SK-N-MC (cell line): ENCODE measurements around the gene F13B.

Experiments used
- DNase-seq: peaks from one replicate; pipeline ENCODE4 v3.0.0-alpha.2; 2011; ENCODE audit warnings: low read depth, low spot score
- H3K27ac ChIP-seq: fragments of 200-600 bp; sonication (generic); 2 replicates; pipeline ENCODE4 v1.5.1; 2016; ENCODE audit warnings: mixed run types
- H3K36me3 ChIP-seq: fragments of 200-600 bp; sonication (generic); 2 replicates; pipeline ENCODE4 v1.6.1; 2017; ENCODE audit warnings: antibody characterized with exemption, low read length, mixed read lengths; ENCODE audit not compliant: insufficient read depth
- H3K4me3 ChIP-seq: fragments of 200-600 bp; sonication (generic); 2 replicates; pipeline ENCODE4 v1.5.1; 2016
- H3K9ac ChIP-seq: fragments of 200-600 bp; sonication (generic); 2 replicates; pipeline ENCODE4 v1.8.0; 2017; ENCODE audit warnings: mixed run types, mixed read lengths; ENCODE audit not compliant: insufficient read length
- H3K9me3 ChIP-seq: fragments of 200-600 bp; sonication (generic); 2 replicates; pipeline ENCODE4 v1.6.1; 2017; ENCODE audit warnings: low read depth, mild to moderate bottlenecking, antibody characterized with exemption, low read length, moderate library complexity, mixed read lengths
- EZH2 ChIP-seq: fragments of 200-600 bp; sonication (generic); IDR thresholded peaks from one replicate; pipeline ENCODE4 v1.6.1; 2017; ENCODE audit warnings: antibody characterized with exemption
- FOXP2 ChIP-seq: optimal IDR thresholded peaks from 2 replicates; pipeline ENCODE3; 2011; ENCODE audit warnings: mild to moderate bottlenecking, moderate library complexity; ENCODE audit not compliant: insufficient read depth; ENCODE audit errors: extremely low read length, control extremely low read depth
- POLR2AphosphoS5 ChIP-seq: IDR thresholded peaks from 2 replicates; pipeline ENCODE4 v1.6.1; 2012; ENCODE audit warnings: mild to moderate bottlenecking, low read depth, low read length, borderline replicate concordance

The F13B gene

GRCh38 chr1:197029749-197030148, 37.3 kb downstream of the F13B start:
- no peaks in the 10 kb centered on the region for H3K36me3 ChIP-seq
- H3K27ac ChIP-seq = no peak overlapping the region
- no peaks in the 10 kb centered on the region for H3K9me3 ChIP-seq
- TF ChIP-seq EZH2 (no peak), FOXP2 (no peak), POLR2AphosphoS5 (no peak)
- no peak for DNase-seq
- H3K4me3 ChIP-seq = no peak overlapping the region
- H3K9ac ChIP-seq = no peak overlapping the region

GRCh38 chr1:197027359-197027758, 39.7 kb downstream of the F13B start:
- H3K36me3 ChIP-seq = no peaks in the 10 kb centered on the region
- no peak overlapping the region for H3K27ac ChIP-seq
- no peak for DNase-seq
- no peak overlapping the region for H3K4me3 ChIP-seq
- no peak overlapping the region for H3K9ac ChIP-seq
- H3K9me3 ChIP-seq = no peaks in the 10 kb centered on the region
- TF ChIP-seq FOXP2 (no peak), EZH2 (no peak), POLR2AphosphoS5 (no peak)

DNA sequence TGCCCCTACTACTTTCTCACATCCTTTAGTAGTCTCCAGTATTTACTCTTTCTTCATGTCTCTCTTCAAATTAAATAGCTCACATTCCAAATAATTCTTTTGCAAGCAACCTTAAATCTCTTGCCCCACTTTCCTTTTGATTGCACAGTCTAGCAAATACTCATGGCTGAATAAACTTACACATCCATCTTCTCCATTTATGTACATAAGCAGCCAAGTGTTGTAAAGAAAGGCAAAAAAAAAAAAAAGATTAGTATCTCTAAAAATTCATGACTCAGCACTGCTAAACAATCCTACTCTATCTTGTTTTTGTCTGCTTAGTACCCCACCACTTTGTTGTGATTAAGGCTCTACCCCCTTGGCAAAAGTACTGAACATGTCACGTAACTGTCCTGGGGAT, 42.6 kb downstream of the F13B start:
- no peaks in the 10 kb centered on the region for H3K36me3 ChIP-seq
- H3K4me3 ChIP-seq = no peak overlapping the region
- no peak overlapping the region for H3K27ac ChIP-seq
- DNase-seq = no peak
- TF ChIP-seq POLR2AphosphoS5 (no peak), EZH2 (no peak)
- no peaks in the 10 kb centered on the region for H3K9me3 ChIP-seq
- H3K9ac ChIP-seq = no peak overlapping the region

- H3K36me3 ChIP-seq = no peaks in the 10 kb centered on the region
- TF ChIP-seq POLR2AphosphoS5 = no peak
- no peak for DNase-seq
- no peak overlapping the region for H3K9ac ChIP-seq
- H3K4me3 ChIP-seq = no peak overlapping the region
- H3K9me3 ChIP-seq = no peaks in the 10 kb centered on the region
- no peak overlapping the region for H3K27ac ChIP-seq
These were observed 45.3 kb downstream of the F13B start for GRCh38 chr1:197021716-197022115.

DNA sequence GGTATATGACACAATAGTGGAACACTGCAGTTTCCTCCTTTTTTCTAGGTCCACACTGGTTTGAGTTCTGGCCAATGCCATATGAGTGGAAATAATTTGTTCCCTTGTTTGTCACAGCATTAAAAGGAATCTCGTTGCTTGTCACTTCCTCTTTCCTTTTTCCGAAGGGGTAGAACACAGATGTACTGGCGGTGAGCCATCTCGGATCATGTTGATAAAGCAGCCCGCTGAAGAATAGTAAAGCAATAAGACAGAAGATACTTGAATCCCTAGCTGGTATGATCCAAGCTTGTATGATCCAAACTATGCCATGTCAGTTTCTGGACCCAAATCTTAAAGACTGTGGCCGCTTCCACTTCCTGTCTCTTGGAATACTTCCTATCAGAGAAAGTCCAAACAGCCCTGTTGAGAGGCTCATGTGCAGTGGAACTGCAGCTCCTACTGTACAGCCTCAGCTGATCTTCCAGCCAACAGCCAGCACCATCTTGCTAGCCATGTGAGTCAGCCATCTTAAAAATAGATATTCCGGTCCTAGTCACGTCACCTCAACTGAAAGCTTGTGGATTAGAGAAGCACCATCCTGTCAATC, 49.4 kb downstream of the F13B start:
- no peak for DNase-seq
- H3K9ac ChIP-seq = no peak overlapping the region
- H3K36me3 ChIP-seq = no peaks in the 10 kb centered on the region
- H3K4me3 ChIP-seq = no peak overlapping the region
- H3K9me3 ChIP-seq = no peaks in the 10 kb centered on the region
- no peak for TF ChIP-seq EZH2
- TF ChIP-seq POLR2AphosphoS5 = no peak
- no peak for TF ChIP-seq FOXP2
- H3K27ac ChIP-seq = no peak overlapping the region

- peaks cover under 1% of the 10 kb centered on the region; the same call in 1 of the 2 replicates for H3K9me3 ChIP-seq
- no peak overlapping the region for H3K9ac ChIP-seq
- no peak for DNase-seq
- H3K4me3 ChIP-seq = no peak overlapping the region
- no peak overlapping the region for H3K27ac ChIP-seq
- TF ChIP-seq EZH2 = no peak
- no peak for TF ChIP-seq POLR2AphosphoS5
- TF ChIP-seq FOXP2 = no peak
- no peaks in the 10 kb centered on the region for H3K36me3 ChIP-seq
These were observed 50.3 kb downstream of the F13B start for GRCh38 chr1:197016751-197017150.

DNA sequence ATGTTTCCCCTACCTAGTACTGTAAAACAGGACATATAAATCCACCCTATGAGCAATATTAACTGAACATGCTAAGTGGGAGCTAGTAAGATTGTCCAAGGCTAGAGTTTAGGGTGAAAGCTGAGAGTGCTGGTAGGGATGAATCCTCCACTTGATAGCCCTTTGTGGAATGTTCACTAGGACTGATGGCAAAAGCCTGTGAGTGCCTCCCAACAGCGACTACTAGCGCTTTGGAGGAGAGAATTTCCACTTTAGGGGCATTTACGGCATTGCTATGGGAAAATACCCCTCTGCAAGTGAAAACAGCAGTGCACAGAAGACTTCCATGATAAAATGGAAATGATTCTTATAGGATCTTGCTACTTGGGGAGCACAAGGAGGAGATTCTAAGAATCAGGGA, 53.8 kb downstream of the F13B start:
- TF ChIP-seq EZH2 = no peak
- TF ChIP-seq FOXP2 = no peak
- no peak for TF ChIP-seq POLR2AphosphoS5
- Histone ChIP-seq H3K27ac (no peak overlapping the region), H3K9ac (no peak overlapping the region), H3K36me3 (no peaks in the 10 kb centered on the region), H3K4me3 (no peak overlapping the region), H3K9me3 (peaks cover 3% of the 10 kb centered on the region; the same call in 1 of the 2 replicates)
- DNase-seq = no peak

- no peak for TF ChIP-seq FOXP2
- no peak for TF ChIP-seq POLR2AphosphoS5
- no peak for TF ChIP-seq EZH2
These were observed 55.4 kb downstream of the F13B start for GRCh38 chr1:197011614-197012013.

GRCh38 chr1:197008861-197009260, 58.2 kb downstream of the F13B start:
- no peak overlapping the region for H3K4me3 ChIP-seq
- DNase-seq = no peak
- H3K36me3 ChIP-seq = no peaks in the 10 kb centered on the region
- H3K9me3 ChIP-seq = peaks cover 3% of the 10 kb centered on the region
- H3K9ac ChIP-seq = no peak overlapping the region
- no peak for TF ChIP-seq EZH2
- no peak for TF ChIP-seq FOXP2
- TF ChIP-seq POLR2AphosphoS5 = no peak
- H3K27ac ChIP-seq = no peak overlapping the region

More at GRCh38 chr1:197011614-197012013, 55.4 kb downstream of the F13B start:
- no peak overlapping the region for H3K9ac ChIP-seq
- peaks cover 3% of the 10 kb centered on the region; the same call in 1 of the 2 replicates for H3K9me3 ChIP-seq
- H3K4me3 ChIP-seq = no peak overlapping the region
- DNase-seq = no peak
- no peaks in the 10 kb centered on the region for H3K36me3 ChIP-seq
- H3K27ac ChIP-seq = no peak overlapping the region
